Fibroblast of villous mesenchyme (primary cell): ENCODE data around the gene OTOF. TPM values are rescaled to one million over a fixed set of nuclear protein-coding genes. Genes with fewer than 3 reads are reported as not detected.

Experiments used
- DNase-seq: peaks from one replicate; pipeline ENCODE4 v3.0.0-alpha.2; 2010; ENCODE audit warnings: low read depth
- H3K4me3 ChIP-seq: 2 replicates; pipeline ENCODE4 v1.5.1; 2011; ENCODE audit warnings: low read depth, mild to moderate bottlenecking, low read length
- total RNA-seq: library from RNA; depleted of rRNA; stranded (reverse); fragments of >200 nt; gene quantifications from 2 replicates; pipeline ENCODE4 v1.2.3, GENCODE V29; 2012
- TF ChIP-seq, protein P1 (sequence below): IDR thresholded peaks from 2 replicates; pipeline ENCODE4 v1.5.1; 2012; ENCODE audit warnings: low read depth, mild to moderate bottlenecking, low read length; ENCODE audit not compliant: insufficient read depth

Gene OTOF
- total RNA-seq = under 0.01 TPM in 2 replicates

DNA sequence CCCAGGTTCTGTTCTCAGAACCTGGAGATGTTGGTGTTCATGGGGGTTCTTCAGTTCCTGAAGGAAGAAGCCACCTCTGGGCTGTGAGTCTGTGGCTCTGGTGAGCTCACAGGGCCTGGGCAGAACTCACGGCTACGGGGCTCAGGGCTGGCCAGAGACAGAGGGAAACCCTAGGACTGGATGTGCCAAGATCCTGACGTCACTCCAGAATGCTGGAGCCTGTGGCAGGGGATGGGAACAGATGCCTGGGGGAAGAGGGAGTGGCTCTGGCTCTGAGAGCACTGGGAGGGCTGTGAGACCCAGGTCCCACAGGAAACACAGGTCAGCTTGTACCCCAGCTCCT lies at the start of gene OTOF:
TSS of gene OTOF (minus strand) at position 214 of the 343 bp plus-strand sequence.
- no peak within 1 kb of the TSS for H3K4me3 ChIP-seq
- DNase-seq = peak; percentile 67
- TF ChIP-seq, protein P1, sequence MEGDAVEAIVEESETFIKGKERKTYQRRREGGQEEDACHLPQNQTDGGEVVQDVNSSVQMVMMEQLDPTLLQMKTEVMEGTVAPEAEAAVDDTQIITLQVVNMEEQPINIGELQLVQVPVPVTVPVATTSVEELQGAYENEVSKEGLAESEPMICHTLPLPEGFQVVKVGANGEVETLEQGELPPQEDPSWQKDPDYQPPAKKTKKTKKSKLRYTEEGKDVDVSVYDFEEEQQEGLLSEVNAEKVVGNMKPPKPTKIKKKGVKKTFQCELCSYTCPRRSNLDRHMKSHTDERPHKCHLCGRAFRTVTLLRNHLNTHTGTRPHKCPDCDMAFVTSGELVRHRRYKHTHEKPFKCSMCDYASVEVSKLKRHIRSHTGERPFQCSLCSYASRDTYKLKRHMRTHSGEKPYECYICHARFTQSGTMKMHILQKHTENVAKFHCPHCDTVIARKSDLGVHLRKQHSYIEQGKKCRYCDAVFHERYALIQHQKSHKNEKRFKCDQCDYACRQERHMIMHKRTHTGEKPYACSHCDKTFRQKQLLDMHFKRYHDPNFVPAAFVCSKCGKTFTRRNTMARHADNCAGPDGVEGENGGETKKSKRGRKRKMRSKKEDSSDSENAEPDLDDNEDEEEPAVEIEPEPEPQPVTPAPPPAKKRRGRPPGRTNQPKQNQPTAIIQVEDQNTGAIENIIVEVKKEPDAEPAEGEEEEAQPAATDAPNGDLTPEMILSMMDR = no peak

DNA sequence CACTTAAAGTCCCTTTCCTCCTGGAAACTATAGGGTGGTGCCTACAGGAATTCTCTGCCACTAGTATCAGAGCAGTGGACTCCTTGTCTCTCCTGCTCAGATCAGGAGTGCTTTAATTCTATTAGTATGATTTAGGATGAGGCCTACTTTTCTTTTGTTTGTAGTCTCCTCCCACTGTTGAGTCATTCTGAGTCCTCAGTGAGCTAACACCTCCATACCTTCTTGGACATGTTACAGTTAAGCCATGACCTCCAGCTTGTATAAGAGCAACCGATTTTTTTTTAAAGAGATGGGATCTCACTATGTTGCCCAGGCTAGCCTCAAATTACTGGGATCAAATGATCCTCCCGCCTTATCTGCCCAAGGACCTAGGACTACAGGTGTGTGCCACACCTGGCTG lies 48.7 kb upstream of the OTOF start:
- DNase-seq = no peak
- TF ChIP-seq, protein P1 = no peak

DNA sequence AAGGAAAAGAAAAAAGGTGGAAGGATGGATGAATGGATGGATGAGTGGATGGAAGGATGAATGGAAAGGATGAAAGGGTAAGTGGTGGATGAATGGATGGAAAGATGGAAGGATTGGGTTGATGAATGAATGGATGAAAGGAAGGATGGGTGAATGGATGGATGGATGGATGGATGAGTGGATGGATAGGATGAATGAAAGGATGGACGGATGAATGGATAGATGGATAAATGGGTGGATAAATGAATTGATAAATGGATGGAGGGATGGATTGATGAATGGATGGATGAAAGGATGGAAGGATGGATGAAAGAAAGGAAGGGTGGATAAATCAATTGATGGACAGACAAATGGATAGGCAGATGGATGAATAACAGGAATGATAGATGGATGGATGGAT lies 48.2 kb upstream of the OTOF start:
- TF ChIP-seq, protein P1 = no peak
- DNase-seq = no peak

More for the DNA sequence above, 48.7 kb upstream of the OTOF start:
- no peak overlapping the region for H3K4me3 ChIP-seq

DNA sequence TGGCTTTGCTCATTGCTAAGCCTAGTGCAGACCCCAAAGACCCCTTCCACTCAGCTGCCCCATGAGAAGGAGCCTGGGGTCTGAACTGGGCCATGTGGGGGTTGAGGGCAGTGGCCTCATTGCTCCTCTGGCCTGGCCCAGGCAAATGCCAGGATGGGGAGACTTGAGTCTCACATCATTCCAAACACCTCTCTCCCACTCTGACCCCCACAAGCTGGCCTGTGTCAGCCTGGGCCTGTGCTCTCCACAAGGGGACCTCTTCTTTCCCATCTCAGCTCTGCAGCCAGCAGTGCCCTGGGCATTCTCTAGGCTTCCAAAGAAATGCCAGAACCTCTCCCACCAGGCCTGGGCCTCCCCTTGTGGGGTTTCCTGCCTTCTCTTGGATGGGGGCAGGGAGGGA lies 45.8 kb upstream of the OTOF start:
- no peak overlapping the region for H3K4me3 ChIP-seq
- TF ChIP-seq, protein P1 = no peak
- no peak for DNase-seq

More for the DNA sequence above, 48.2 kb upstream of the OTOF start:
- no peak overlapping the region for H3K4me3 ChIP-seq

DNA sequence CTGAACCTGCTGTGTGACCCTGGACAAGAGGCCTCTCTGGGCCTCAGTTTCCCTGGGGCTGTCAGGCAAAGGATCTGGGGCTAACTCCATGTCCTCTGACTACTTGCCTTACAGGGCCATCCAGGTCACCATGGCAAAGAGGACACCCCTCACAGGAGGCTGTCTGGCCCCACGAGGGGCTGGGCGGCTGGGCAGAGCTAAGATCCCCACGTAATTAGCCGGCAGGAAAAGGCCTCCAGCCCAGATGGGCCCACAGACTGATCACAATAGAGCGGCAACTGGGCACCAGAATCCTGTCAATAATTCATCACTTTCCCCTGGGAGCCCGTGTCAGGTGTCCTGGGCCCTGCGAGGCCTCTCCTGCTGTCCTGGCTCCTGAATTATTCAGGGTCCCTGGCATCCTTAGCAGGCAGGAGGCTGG lies 44.8 kb upstream of the OTOF start:
- no peak overlapping the region for H3K4me3 ChIP-seq
- no peak for DNase-seq
- TF ChIP-seq, protein P1 = no peak

DNA sequence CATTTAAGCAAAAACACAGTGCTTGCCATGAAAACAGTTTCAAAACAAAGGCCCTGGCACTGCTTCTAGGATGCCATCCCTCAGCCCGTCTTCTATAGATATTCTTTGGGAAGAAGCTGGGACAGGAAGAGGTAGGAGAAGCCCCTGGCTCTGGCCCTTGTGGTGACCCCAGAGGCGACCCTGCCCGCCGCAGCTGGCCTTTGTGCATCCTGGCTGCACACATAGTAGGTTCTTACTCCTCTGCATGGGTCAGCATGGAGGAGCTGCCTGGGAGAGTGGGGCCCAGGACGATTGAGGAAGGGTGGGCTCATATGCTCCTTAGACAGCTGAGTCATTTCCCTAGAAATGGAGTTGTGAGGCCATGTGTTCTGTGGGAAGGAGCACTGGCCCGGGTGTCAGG lies 44.4 kb upstream of the OTOF start:
- TF ChIP-seq, protein P1 = no peak
- no peak for DNase-seq
- H3K4me3 ChIP-seq = no peak overlapping the region

DNA sequence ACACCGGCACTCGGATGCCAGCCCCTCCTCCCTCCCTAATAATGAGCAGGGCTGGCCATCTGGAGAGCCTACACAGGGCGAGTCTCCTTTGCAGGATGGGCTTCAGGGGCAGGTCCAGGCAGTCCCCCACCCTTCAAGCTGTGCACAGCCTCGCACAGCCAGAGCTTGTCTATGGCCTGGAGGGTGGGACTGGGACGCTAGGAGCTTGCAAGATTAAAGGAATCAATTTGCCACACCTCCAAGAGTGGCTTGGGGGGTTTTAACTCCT lies 43.9 kb upstream of the OTOF start:
- no peak for DNase-seq
- no peak overlapping the region for H3K4me3 ChIP-seq
- TF ChIP-seq, protein P1 = no peak
